ENCODE measurements around the gene HSDL1.

HSDL1 gene

DNA sequence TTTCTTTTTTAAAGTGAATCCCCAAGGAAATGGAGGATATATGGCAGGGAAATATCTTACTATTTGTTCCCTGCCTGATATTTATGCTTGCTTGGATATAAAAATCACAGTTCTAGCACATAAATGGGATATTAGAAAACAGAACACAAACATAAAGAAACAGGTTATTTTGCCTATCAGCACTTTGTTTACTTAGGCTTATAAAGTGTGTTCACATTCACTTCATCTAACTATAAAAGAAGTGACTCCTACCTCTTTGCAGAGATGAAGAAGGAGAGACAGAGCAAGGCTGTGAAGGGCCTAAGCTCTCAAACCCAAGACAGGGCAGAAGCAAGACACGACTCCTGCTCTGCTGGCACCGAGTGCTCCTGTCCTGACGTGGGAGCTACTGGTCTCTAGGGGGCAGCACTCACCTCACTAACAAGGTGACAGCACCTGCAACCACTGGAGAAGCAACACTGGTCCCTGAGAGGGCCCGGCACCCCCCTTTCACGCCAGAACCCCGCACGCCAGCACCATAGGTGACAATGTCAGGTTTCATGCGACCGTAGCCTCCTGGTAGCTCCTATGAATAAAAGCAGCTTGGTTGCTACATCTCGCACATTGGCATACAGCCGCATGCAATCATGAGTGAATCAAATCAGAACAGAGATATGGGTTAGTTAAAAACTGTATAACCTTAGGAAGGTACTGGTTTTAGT, 60.3 kb downstream of the HSDL1 start:
- Histone ChIP-seq H3K9ac (ENCODE audit: low read depth in 1 of 2, low read length in 2 of 2) (no peak overlapping the region), H3K27me3 (ENCODE audit: control insufficient read depth in 1 of 2, insufficient read depth in 2 of 2, low read length in 2 of 2) (no peaks in the 10 kb centered on the region), H3K4me1 (ENCODE audit: control insufficient read depth in 1 of 2, insufficient read depth in 2 of 2, low read length in 2 of 2) (peaks cover 12 to 17% of the 10 kb centered on the region in 2 donors), H3K36me3 (ENCODE audit: control insufficient read depth in 1 of 2, insufficient read depth in 2 of 2, low read length in 2 of 2) (peaks cover 42 to 85% of the 10 kb centered on the region in 2 donors), H3K4me3 (ENCODE audit: low read depth in 1 of 2, low read length in 2 of 2) (no peak overlapping the region), H3K27ac (ENCODE audit: low read depth, low read length) (no peak overlapping the region), H3K9me3 (ENCODE audit: control insufficient read depth in 1 of 2, low read length in 2 of 2) (no peaks in the 10 kb centered on the region)

- Histone ChIP-seq H3K9ac (ENCODE audit: low read depth in 1 of 2, low read length in 2 of 2) (no peak overlapping the region), H3K9me3 (ENCODE audit: control insufficient read depth in 1 of 2, low read length in 2 of 2) (no peaks in the 10 kb centered on the region), H3K4me3 (ENCODE audit: low read depth in 1 of 2, low read length in 2 of 2) (no peak overlapping the region), H3K27ac (ENCODE audit: low read depth, low read length) (no peak overlapping the region), H3K4me1 (ENCODE audit: control insufficient read depth in 1 of 2, insufficient read depth in 2 of 2, low read length in 2 of 2) (peaks cover 1 to 7% of the 10 kb centered on the region in 2 donors), H3K27me3 (ENCODE audit: control insufficient read depth in 1 of 2, insufficient read depth in 2 of 2, low read length in 2 of 2) (no peaks in the 10 kb centered on the region), H3K36me3 (ENCODE audit: control insufficient read depth in 1 of 2, insufficient read depth in 2 of 2, low read length in 2 of 2) (peaks cover 45 to 81% of the 10 kb centered on the region in 2 donors)
Observed at GRCh38 chr16:84082835-84083569, 62.0 kb downstream of the HSDL1 start.

- Histone ChIP-seq H3K27me3 (ENCODE audit: control insufficient read depth in 1 of 2, insufficient read depth in 2 of 2, low read length in 2 of 2) (no peaks in the 10 kb centered on the region), H3K4me3 (ENCODE audit: low read depth in 1 of 2, low read length in 2 of 2) (no peak overlapping the region), H3K9me3 (ENCODE audit: control insufficient read depth in 1 of 2, low read length in 2 of 2) (no peaks in the 10 kb centered on the region), H3K36me3 (ENCODE audit: control insufficient read depth in 1 of 2, insufficient read depth in 2 of 2, low read length in 2 of 2) (peaks cover 42 to 74% of the 10 kb centered on the region in 2 donors), H3K4me1 (ENCODE audit: control insufficient read depth in 1 of 2, insufficient read depth in 2 of 2, low read length in 2 of 2) (no peaks in the 10 kb centered on the region), H3K27ac (ENCODE audit: low read depth, low read length) (no peak overlapping the region), H3K9ac (ENCODE audit: low read depth in 1 of 2, low read length in 2 of 2) (no peak overlapping the region)
Observed at GRCh38 chr16:84082110-84082509, 62.9 kb downstream of the HSDL1 start.

DNA sequence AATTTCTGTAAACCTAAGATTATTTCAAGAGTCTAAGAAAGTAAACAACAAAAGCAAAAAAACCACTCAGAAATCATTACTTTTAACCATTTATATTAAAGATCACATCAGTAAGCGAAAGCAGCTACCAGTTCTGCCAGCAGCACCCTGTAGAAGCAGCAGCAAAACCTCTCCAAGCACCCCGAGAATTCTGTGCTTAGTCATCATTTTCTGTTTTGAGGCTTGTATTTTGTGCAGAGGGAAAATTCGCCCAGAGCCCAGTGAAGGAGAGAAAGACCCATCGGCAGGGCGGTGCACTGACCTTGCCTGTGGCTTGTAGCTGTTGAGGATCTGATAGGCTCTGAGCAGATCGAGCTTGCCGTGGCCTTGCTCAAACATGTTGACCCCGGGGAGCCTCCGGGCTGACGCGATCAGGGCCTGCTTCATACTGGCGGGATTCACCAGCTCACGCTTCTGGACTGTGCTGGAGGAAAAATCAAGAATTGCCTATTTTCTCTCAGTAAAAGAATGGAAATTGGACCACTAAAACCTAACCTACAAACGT, 63.5 kb downstream of the HSDL1 start:
- H3K4me3 ChIP-seq (ENCODE audit: low read depth in 1 of 2, low read length in 2 of 2): no peak overlapping the region
- peaks cover 36 to 74% of the 10 kb centered on the region in 2 donors for H3K36me3 ChIP-seq (ENCODE audit: control insufficient read depth in 1 of 2, insufficient read depth in 2 of 2, low read length in 2 of 2)
- H3K9ac ChIP-seq (ENCODE audit: low read depth in 1 of 2, low read length in 2 of 2): no peak overlapping the region
- H3K27me3 ChIP-seq (ENCODE audit: control insufficient read depth in 1 of 2, insufficient read depth in 2 of 2, low read length in 2 of 2): no peaks in the 10 kb centered on the region
- no peaks in the 10 kb centered on the region for H3K9me3 ChIP-seq (ENCODE audit: control insufficient read depth in 1 of 2, low read length in 2 of 2)
- no peaks in the 10 kb centered on the region for H3K4me1 ChIP-seq (ENCODE audit: control insufficient read depth in 1 of 2, insufficient read depth in 2 of 2, low read length in 2 of 2)
- H3K27ac ChIP-seq (ENCODE audit: low read depth, low read length): no peak overlapping the region

DNA sequence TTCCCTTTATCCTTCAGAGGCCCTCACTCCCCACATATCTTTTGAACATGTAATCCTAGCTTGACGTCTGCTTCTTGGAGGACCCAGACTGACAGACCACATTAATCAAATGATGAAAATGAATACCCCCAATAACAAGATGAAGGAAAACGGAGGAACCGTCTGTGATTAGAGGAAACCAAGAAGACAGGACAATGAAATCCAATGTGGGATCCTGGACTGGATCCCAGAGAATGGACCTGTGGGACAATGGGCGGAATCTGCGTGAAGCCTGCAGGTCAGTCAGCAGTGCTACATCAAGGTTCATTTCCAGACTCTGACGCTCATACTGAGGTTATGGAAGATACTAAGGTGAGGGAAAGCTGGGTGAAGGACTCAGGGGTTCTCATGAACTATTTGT, 64.2 kb downstream of the HSDL1 start:
- Histone ChIP-seq H3K36me3 (ENCODE audit: control insufficient read depth in 1 of 2, insufficient read depth in 2 of 2, low read length in 2 of 2) (peaks cover 31 to 70% of the 10 kb centered on the region in 2 donors), H3K27me3 (ENCODE audit: control insufficient read depth in 1 of 2, insufficient read depth in 2 of 2, low read length in 2 of 2) (no peaks in the 10 kb centered on the region), H3K9ac (ENCODE audit: low read depth in 1 of 2, low read length in 2 of 2) (no peak overlapping the region), H3K4me3 (ENCODE audit: low read depth in 1 of 2, low read length in 2 of 2) (no peak overlapping the region), H3K9me3 (ENCODE audit: control insufficient read depth in 1 of 2, low read length in 2 of 2) (no peaks in the 10 kb centered on the region), H3K27ac (ENCODE audit: low read depth, low read length) (no peak overlapping the region), H3K4me1 (ENCODE audit: control insufficient read depth in 1 of 2, insufficient read depth in 2 of 2, low read length in 2 of 2) (no peaks in the 10 kb centered on the region)

GRCh38 chr16:84080378-84080777, 64.6 kb downstream of the HSDL1 start:
- no peak overlapping the region for H3K27ac ChIP-seq (ENCODE audit: low read depth, low read length)
- no peak overlapping the region for H3K4me3 ChIP-seq (ENCODE audit: low read depth in 1 of 2, low read length in 2 of 2)
- H3K9ac ChIP-seq (ENCODE audit: low read depth in 1 of 2, low read length in 2 of 2): no peak overlapping the region
- no peaks in the 10 kb centered on the region for H3K4me1 ChIP-seq (ENCODE audit: control insufficient read depth in 1 of 2, insufficient read depth in 2 of 2, low read length in 2 of 2)
- H3K27me3 ChIP-seq (ENCODE audit: control insufficient read depth in 1 of 2, insufficient read depth in 2 of 2, low read length in 2 of 2): no peaks in the 10 kb centered on the region
- no peaks in the 10 kb centered on the region for H3K9me3 ChIP-seq (ENCODE audit: control insufficient read depth in 1 of 2, low read length in 2 of 2)
- peaks cover 32 to 70% of the 10 kb centered on the region in 2 donors for H3K36me3 ChIP-seq (ENCODE audit: control insufficient read depth in 1 of 2, insufficient read depth in 2 of 2, low read length in 2 of 2)

DNA sequence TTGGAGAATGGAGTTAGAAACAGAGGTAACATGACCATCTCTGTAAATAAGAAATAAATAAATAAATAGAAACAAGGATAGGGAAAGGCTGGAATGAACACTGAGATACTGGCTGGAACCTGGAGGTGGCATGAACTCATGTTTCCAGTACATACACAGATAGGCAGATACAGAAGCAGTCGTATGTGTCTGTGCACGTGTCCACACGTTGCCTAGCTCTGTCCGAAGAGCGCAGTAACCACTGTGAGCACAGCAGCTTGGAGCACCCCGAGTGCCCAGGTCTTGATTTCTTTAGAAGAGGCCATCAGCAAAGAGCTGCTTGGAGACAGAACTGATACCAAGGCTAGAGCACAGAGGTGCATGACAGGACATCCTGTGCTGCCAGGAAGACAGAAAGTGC, 65.3 kb downstream of the HSDL1 start:
- Histone ChIP-seq H3K9ac (ENCODE audit: low read depth in 1 of 2, low read length in 2 of 2) (no peak overlapping the region), H3K36me3 (ENCODE audit: control insufficient read depth in 1 of 2, insufficient read depth in 2 of 2, low read length in 2 of 2) (peaks cover 36 to 76% of the 10 kb centered on the region in 2 donors), H3K4me3 (ENCODE audit: low read depth in 1 of 2, low read length in 2 of 2) (no peak overlapping the region), H3K27ac (ENCODE audit: low read depth, low read length) (no peak overlapping the region), H3K27me3 (ENCODE audit: control insufficient read depth in 1 of 2, insufficient read depth in 2 of 2, low read length in 2 of 2) (no peaks in the 10 kb centered on the region), H3K9me3 (ENCODE audit: control insufficient read depth in 1 of 2, low read length in 2 of 2) (no peaks in the 10 kb centered on the region), H3K4me1 (ENCODE audit: control insufficient read depth in 1 of 2, insufficient read depth in 2 of 2, low read length in 2 of 2) (no peaks in the 10 kb centered on the region)

DNA sequence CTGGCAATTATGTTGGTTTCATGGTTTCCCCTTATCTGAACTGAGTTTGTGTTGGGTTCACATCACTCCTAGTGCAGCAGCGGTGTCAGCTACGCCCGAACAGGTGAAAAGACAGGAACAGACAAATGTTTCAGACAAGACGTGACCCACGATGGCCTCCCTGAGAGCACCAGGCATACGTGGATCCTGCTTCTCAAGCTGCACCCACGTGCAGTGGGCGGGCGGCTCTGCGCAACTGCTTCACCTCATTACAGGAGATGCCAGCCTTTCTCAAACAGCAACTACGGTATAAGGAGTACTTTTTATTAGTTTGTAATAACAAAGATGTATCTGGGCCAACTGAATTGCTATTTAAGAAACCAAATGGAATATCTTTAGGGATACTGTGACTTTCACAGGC, 69.6 kb downstream of the HSDL1 start:
- no peaks in the 10 kb centered on the region for H3K9me3 ChIP-seq (ENCODE audit: control insufficient read depth in 1 of 2, low read length in 2 of 2)
- no peaks in the 10 kb centered on the region for H3K4me1 ChIP-seq (ENCODE audit: control insufficient read depth in 1 of 2, insufficient read depth in 2 of 2, low read length in 2 of 2)
- no peak overlapping the region for H3K4me3 ChIP-seq (ENCODE audit: low read depth in 1 of 2, low read length in 2 of 2)
- no peak overlapping the region for H3K27ac ChIP-seq (ENCODE audit: low read depth, low read length)
- H3K27me3 ChIP-seq (ENCODE audit: control insufficient read depth in 1 of 2, insufficient read depth in 2 of 2, low read length in 2 of 2): no peaks in the 10 kb centered on the region
- H3K36me3 ChIP-seq (ENCODE audit: control insufficient read depth in 1 of 2, insufficient read depth in 2 of 2, low read length in 2 of 2): peaks cover 40 to 75% of the 10 kb centered on the region in 2 donors
- H3K9ac ChIP-seq (ENCODE audit: low read depth in 1 of 2, low read length in 2 of 2): no peak overlapping the region

GRCh38 chr16:84074721-84075120, 70.3 kb downstream of the HSDL1 start:
- H3K36me3 ChIP-seq (ENCODE audit: control insufficient read depth in 1 of 2, insufficient read depth in 2 of 2, low read length in 2 of 2): peaks cover 41 to 75% of the 10 kb centered on the region in 2 donors
- H3K27ac ChIP-seq (ENCODE audit: low read depth, low read length): no peak overlapping the region
- no peaks in the 10 kb centered on the region for H3K27me3 ChIP-seq (ENCODE audit: control insufficient read depth in 1 of 2, insufficient read depth in 2 of 2, low read length in 2 of 2)
- no peak overlapping the region for H3K9ac ChIP-seq (ENCODE audit: low read depth in 1 of 2, low read length in 2 of 2)
- H3K4me1 ChIP-seq (ENCODE audit: control insufficient read depth in 1 of 2, insufficient read depth in 2 of 2, low read length in 2 of 2): no peaks in the 10 kb centered on the region
- H3K9me3 ChIP-seq (ENCODE audit: control insufficient read depth in 1 of 2, low read length in 2 of 2): no peaks in the 10 kb centered on the region
- H3K4me3 ChIP-seq (ENCODE audit: low read depth in 1 of 2, low read length in 2 of 2): no peak overlapping the region
